Choroid plexus epithelial cell (primary cell): ENCODE results near the gene ADGRB3.

Experiments
- DNase-seq: peaks from one replicate; pipeline ENCODE4 v3.0.0-alpha.2; 2010; ENCODE audit warnings: low read depth
- H3K4me3 ChIP-seq: 2 replicates; pipeline ENCODE4 v1.5.1; 2011; ENCODE audit warnings: low read depth, mild to moderate bottlenecking, control low read depth, low read length, moderate library complexity
- TF ChIP-seq, protein P1 (sequence below): conservative IDR thresholded peaks from 2 replicates; pipeline ENCODE4 v1.5.1; 2011; ENCODE audit warnings: low read depth, mild to moderate bottlenecking, control low read depth, inconsistent platforms, low read length, moderate library complexity

ADGRB3 gene

DNA sequence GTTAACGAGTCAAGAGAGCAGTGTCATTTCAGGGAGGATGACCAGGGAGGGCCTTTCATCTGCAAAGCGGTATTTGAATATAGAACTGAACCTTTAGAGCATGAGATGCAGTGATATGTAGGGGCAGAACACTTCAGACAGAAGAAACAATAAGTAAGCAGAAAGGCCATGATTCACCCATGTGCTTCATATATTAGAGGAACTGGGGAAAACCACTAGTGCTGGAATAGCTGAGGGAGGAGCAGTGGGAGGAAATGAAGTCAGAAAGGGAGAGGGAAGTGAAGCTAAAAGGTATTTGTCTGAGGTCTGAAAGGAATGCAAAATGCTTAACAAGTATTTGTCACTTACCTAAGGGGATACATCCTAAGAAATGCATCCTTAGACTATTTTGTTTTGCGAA, 391.2 kb downstream of the ADGRB3 start:
- TF ChIP-seq, protein P1, sequence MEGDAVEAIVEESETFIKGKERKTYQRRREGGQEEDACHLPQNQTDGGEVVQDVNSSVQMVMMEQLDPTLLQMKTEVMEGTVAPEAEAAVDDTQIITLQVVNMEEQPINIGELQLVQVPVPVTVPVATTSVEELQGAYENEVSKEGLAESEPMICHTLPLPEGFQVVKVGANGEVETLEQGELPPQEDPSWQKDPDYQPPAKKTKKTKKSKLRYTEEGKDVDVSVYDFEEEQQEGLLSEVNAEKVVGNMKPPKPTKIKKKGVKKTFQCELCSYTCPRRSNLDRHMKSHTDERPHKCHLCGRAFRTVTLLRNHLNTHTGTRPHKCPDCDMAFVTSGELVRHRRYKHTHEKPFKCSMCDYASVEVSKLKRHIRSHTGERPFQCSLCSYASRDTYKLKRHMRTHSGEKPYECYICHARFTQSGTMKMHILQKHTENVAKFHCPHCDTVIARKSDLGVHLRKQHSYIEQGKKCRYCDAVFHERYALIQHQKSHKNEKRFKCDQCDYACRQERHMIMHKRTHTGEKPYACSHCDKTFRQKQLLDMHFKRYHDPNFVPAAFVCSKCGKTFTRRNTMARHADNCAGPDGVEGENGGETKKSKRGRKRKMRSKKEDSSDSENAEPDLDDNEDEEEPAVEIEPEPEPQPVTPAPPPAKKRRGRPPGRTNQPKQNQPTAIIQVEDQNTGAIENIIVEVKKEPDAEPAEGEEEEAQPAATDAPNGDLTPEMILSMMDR: no peak
- H3K4me3 ChIP-seq: no peak overlapping the region
- peak; percentile 49 for DNase-seq

DNA sequence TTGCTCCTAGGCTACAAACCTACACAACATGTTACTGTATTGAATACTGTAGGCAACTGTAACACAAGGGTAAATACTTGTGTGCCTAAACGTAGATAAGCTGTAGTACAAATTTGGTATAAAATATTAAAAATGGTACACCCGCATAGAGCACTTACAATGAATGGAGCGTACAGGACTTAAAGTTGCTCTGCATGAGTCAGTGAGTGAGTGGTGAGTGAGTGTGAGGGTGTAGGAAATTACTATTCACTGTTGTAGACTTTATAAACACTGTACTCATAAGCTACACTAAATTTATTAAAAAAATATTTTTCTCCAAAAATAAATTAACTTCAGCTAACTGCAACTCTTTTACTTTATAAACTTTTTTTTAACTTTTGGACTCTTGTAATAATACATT, 391.6 kb downstream of the ADGRB3 start:
- TF ChIP-seq, protein P1: no peak
- no peak overlapping the region for H3K4me3 ChIP-seq
- no peak for DNase-seq

DNA sequence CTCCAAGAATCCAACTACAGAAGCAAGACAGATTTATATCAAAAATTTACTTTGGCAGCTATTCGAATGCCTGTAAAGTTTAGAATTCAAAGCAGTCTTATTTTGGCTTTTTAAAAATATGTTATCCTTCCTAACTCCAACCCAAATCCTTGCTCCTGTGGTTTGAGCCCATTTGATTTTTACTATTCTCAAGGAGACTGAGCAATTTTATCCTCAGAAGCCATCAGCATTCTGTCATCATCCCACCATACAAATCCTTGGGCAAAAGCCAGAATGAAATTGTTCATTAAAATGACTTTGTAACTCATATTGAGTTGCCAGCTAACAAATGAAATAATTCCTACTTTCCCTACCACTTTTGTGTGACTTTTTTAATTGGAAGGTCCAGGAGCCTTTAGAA, 392.8 kb downstream of the ADGRB3 start:
- TF ChIP-seq, protein P1: no peak
- no peak overlapping the region for H3K4me3 ChIP-seq
- no peak for DNase-seq

DNA sequence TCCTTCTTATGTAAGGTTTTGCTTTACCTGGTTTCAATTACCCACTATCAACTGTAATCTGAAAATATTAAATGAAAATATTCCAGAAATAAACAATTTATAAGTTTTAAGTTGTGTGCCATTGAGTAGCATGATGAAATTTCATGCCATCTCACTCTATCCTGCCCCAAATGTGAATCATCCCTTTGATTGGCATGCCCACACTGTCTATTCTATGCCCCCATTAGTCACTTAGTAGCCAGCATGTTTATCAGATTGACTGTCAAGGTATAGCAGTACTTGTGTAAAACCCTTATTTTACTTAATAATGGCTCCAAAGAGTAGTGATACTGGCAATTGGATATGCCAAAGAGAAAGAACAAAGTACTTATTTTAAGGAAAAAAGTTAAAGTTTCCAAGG, 403.8 kb downstream of the ADGRB3 start:
- TF ChIP-seq, protein P1: no peak
- no peak overlapping the region for H3K4me3 ChIP-seq
- no peak for DNase-seq

DNA sequence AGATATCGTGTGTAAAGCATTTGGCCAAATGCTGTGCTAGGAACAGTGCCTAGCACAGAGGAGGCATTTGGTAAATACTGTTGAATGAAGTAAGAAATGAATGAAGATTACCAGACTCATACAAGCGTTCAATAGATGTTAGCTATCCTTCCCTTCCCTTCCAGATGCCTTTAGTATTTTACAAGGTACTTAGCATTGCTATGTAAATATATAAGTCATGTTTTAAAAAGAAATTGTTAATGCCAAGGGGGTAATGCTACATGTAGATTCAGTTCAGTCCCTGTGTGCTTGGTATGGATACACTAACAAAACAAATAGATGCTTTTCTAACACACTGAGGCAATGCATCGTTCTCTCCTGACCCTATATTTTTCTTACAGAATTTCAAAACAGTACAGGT, 407.2 kb downstream of the ADGRB3 start:
- TF ChIP-seq, protein P1: no peak

DNA sequence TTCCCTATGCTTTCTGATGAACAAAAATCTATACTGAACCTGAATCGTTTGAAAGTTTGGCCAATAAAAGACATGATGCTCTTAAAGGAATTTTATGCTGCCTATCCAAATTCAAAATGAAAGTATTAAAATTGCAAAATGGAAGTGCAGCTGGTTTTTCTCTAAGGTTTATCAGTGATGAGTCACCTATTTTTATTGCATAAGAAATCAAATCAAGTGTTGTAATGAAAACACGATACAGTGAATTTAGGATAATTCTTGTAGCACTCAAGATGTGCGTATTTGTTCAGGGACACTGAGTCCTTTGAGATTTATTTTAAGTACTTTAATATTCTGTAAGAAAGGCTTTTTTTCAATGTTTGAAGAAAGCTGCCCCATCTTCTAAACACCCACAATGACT, 409.5 kb downstream of the ADGRB3 start:
- DNase-seq: peak; percentile 28
- no peak overlapping the region for H3K4me3 ChIP-seq
- TF ChIP-seq, protein P1: no peak

More for the DNA sequence above, 407.2 kb downstream of the ADGRB3 start:
- no peak overlapping the region for H3K4me3 ChIP-seq
- no peak for DNase-seq

DNA sequence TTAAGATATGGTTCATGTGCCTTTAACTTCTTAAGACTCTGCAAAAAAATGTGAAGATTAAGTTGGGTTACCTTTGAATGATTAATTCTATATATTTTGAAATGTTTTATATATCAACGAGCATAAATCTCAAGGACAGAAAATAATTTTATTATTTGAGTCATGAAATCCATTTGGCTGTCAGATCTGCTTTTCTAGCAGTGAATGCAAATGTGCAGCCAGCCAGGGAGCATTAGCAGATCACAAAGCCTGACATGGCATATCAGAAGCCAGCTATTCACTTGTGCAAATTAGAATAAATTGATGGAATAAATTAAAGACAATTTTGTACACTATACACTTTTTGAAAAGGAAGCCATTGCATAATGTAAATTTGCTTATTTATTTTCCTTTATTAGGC, 424.3 kb downstream of the ADGRB3 start:
- TF ChIP-seq, protein P1: no peak
- no peak overlapping the region for H3K4me3 ChIP-seq
- no peak for DNase-seq
